GM18873 (cell line): ENCODE results near the gene HGFAC.
"Not testable (repeated sequence)": the region's sequence is repeated elsewhere in the genome, so short reads cannot be mapped to it uniquely, and the experiment has no call there.

ENCODE experiments used
- ATAC-seq: cut with Tn5 transposase; IDR thresholded peaks from one replicate; pipeline ENCODE4 v1.9.1; 2021; ENCODE audit warnings: mild to moderate bottlenecking, moderate library complexity, moderate number of reproducible peaks; ENCODE audit not compliant: unreplicated experiment, low FRiP score

The HGFAC gene

GRCh38 chr4:3440011-3440410 is 1.8 kb upstream of the HGFAC start:
- no peak for ATAC-seq

GRCh38 chr4:3440979-3441500 is 728 bp upstream of the HGFAC start:
- ATAC-seq = no peak

- ATAC-seq = no peak
Measured at GRCh38 chr4:3442460-3442958, 741 bp downstream of the HGFAC start.

GRCh38 chr4:3442959-3443749 is 1.4 kb downstream of the HGFAC start:
- no peak for ATAC-seq

GRCh38 chr4:3443750-3444309 is 2.1 kb downstream of the HGFAC start:
- no peak for ATAC-seq

- no peak for ATAC-seq
Measured at GRCh38 chr4:3444351-3445110, 2.8 kb downstream of the HGFAC start.

- no peak for ATAC-seq
Measured at GRCh38 chr4:3445111-3445820, 3.5 kb downstream of the HGFAC start.

GRCh38 chr4:3445829-3446545 is 4.2 kb downstream of the HGFAC start:
- ATAC-seq = no peak

GRCh38 chr4:3446631-3447320 is 5.0 kb downstream of the HGFAC start:
- no peak for ATAC-seq

- no peak for ATAC-seq
Measured at GRCh38 chr4:3447431-3448395, 5.9 kb downstream of the HGFAC start.

GRCh38 chr4:3449047-3449573 is 7.3 kb downstream of the HGFAC start:
- no peak for ATAC-seq

GRCh38 chr4:3449574-3450534 is 8.1 kb downstream of the HGFAC start:
- no peak for ATAC-seq

- no peak for ATAC-seq
Measured at GRCh38 chr4:3450643-3451042, 8.9 kb downstream of the HGFAC start.

- ATAC-seq = no peak
Measured at GRCh38 chr4:3451956-3452355, 10.2 kb downstream of the HGFAC start.

GRCh38 chr4:3452376-3452775 is 10.6 kb downstream of the HGFAC start:
- ATAC-seq = no peak

GRCh38 chr4:3455596-3455995 is 13.8 kb downstream of the HGFAC start:
- not testable (repeated sequence) for ATAC-seq

- ATAC-seq = no peak
Measured at GRCh38 chr4:3458371-3458770, 16.6 kb downstream of the HGFAC start.
